B cell (primary cell): ENCODE data around the gene TMEM225. TPM values are rescaled to one million over a fixed set of nuclear protein-coding genes. Genes with fewer than 3 reads are reported as not detected.

ENCODE experiments used
- ATAC-seq: fragments of 200-7000 bp; cut with Tn5 transposase; one replicate; pipeline ENCODE4 v1.10.0; 2021; ENCODE audit warnings: low read depth, mild to moderate bottlenecking, moderate number of reproducible peaks, moderate library complexity
- CTCF ChIA-PET: fragments of 350-600 bp; sonication (Branson Sonifier 250); formaldehyde crosslinking; loops from one replicate; lab custom pipeline; 2021; ENCODE audit warnings: antibody characterized with exemption, inconsistent platforms; lab: Charles Lee
- POLR2A ChIA-PET: fragments of 350-600 bp; sonication (Branson Sonifier 250); formaldehyde crosslinking; loops from one replicate; lab custom pipeline; 2021; ENCODE audit warnings: antibody characterized with exemption; lab: Charles Lee
- DNase-seq: peaks from one replicate; pipeline ENCODE4 v3.0.0; 2013
- H2AFZ ChIP-seq: 2 replicates; pipeline ENCODE4 v1.6.1; 2012; ENCODE audit warnings: mild to moderate bottlenecking, low read depth, low read length; ENCODE audit not compliant: insufficient read depth, poor library complexity, severe bottlenecking
- H3K27ac ChIP-seq, 2 donors: 1 replicate in 1 of 2; 2 replicates in 1 of 2; pipeline ENCODE4 v1.5.1; 2012 to 2013; ENCODE audit warnings: low read length in 2 of 2, mild to moderate bottlenecking in 2 of 2, moderate library complexity in 1 of 2
- H3K27me3 ChIP-seq, 4 experiments: fragments of 200-600 bp in 1 of 4; sonication (generic) in 1 of 4; replicated peaks in 1 of 4; 1 replicate in 2 of 4; 2 replicates in 2 of 4; pipeline versions ENCODE4 v1.6.1 to v1.7.0; 2013 to 2016; ENCODE audit warnings: low read length in 3 of 4, mild to moderate bottlenecking in 2 of 4, mixed read lengths in 1 of 4, moderate library complexity in 1 of 4; ENCODE audit not compliant: insufficient read depth in 4 of 4, control insufficient read depth in 3 of 4; ENCODE audit errors: control extremely low read depth in 1 of 4
- H3K36me3 ChIP-seq, 2 experiments: replicated peaks in 1 of 2; 1 replicate in 1 of 2; 2 replicates in 1 of 2; pipeline versions ENCODE4 v1.6.1 to v1.7.1; 2013; ENCODE audit warnings: low read length in 1 of 2; ENCODE audit not compliant: insufficient read depth in 2 of 2, control insufficient read depth in 1 of 2; ENCODE audit errors: control extremely low read depth in 1 of 2, extremely low read depth in 1 of 2
- H3K4me1 ChIP-seq, 2 donors: fragments of 200-600 bp in 1 of 2; sonication (generic) in 1 of 2; 1 replicate in 1 of 2; 2 replicates in 1 of 2; pipeline versions ENCODE4 v1.5.1 to v1.6.1; 2013 to 2017; ENCODE audit warnings: low read length in 2 of 2; ENCODE audit not compliant: control insufficient read depth in 2 of 2, insufficient read depth in 2 of 2
- H3K4me2 ChIP-seq: replicated peaks from 2 replicates; pipeline ENCODE3; 2012; ENCODE audit warnings: mild to moderate bottlenecking, low read depth, low read length; ENCODE audit not compliant: poor library complexity, severe bottlenecking
- H3K4me3 ChIP-seq, 5 experiments: fragments of 200-600 bp in 1 of 5; sonication (generic) in 1 of 5; 1 replicate in 3 of 5; 2 replicates in 2 of 5; pipeline versions ENCODE4 v1.5.1 to v1.7.0; 2011 to 2016; ENCODE audit warnings: low read length in 4 of 5, mild to moderate bottlenecking in 4 of 5, low read depth in 2 of 5, control low read depth in 1 of 5, moderate library complexity in 1 of 5; ENCODE audit not compliant: insufficient read depth in 1 of 5; ENCODE audit errors: control extremely low read depth in 1 of 5, extremely low read depth in 1 of 5
- H3K79me2 ChIP-seq: fragments of 200-600 bp; sonication (generic); one replicate; pipeline ENCODE4 v1.6.0; 2016; ENCODE audit warnings: low read length; ENCODE audit not compliant: control insufficient read depth, insufficient read depth
- H3K9ac ChIP-seq: fragments of 200-600 bp; sonication (generic); 2 replicates; pipeline ENCODE4 v1.6.1; 2017; ENCODE audit warnings: mild to moderate bottlenecking, low read length, moderate library complexity
- H3K9me3 ChIP-seq, 3 donors: one replicate each; pipeline versions ENCODE4 v1.6.1 to v1.7.1; 2013; ENCODE audit warnings: low read length in 2 of 3; ENCODE audit not compliant: control insufficient read depth in 2 of 3, insufficient read depth in 1 of 3; ENCODE audit errors: control extremely low read depth in 1 of 3
- H4K20me1 ChIP-seq: 2 replicates; pipeline ENCODE4 v1.6.0; 2012; ENCODE audit warnings: mild to moderate bottlenecking, low read length; ENCODE audit not compliant: insufficient read depth, control insufficient read depth, poor library complexity, severe bottlenecking
- H3K27ac Mint-ChIP-seq: one replicate; pipeline ENCODE4 v1.8.0; 2021; ENCODE audit warnings: mixed read lengths
- H3K27me3 Mint-ChIP-seq: one replicate; pipeline ENCODE4 v1.8.0; 2021; ENCODE audit warnings: mixed read lengths
- H3K4me1 Mint-ChIP-seq: one replicate; pipeline ENCODE4 v1.8.0; 2021; ENCODE audit warnings: mixed read lengths
- H3K4me3 Mint-ChIP-seq: one replicate; pipeline ENCODE4 v1.8.0; 2021; ENCODE audit warnings: mixed read lengths
- H3K9me3 Mint-ChIP-seq: one replicate; pipeline ENCODE4 v1.8.0; 2022; ENCODE audit warnings: mixed read lengths; ENCODE audit not compliant: insufficient read depth
- EZH2 ChIP-seq: IDR thresholded peaks from 2 replicates; pipeline ENCODE4 v1.6.1; 2012; ENCODE audit warnings: borderline replicate concordance, low read depth, mild to moderate bottlenecking, moderate library complexity, low read length; ENCODE audit not compliant: insufficient read depth, poor library complexity, severe bottlenecking
- WGBS: methylation state at CpG from one replicate; pipeline ENCODE4 v1.1.5; 2013; ENCODE audit warnings: missing lambda C conversion rate; ENCODE audit not compliant: insufficient coverage; 5-methylcytosine and 5-hydroxymethylcytosine counted together
- intact Hi-C: fragments of 100-400 bp; cut with micrococcal nuclease; formaldehyde crosslinking; loops from one replicate; pipeline ENCODE4 v1.10.0; 2022
- polyA plus RNA-seq: library from polyadenylated mRNA; depleted of rRNA; stranded (reverse); fragments of >200 nt; gene quantifications from 2 replicates; pipeline ENCODE4 v1.2.3, GENCODE V29; 2012
- total RNA-seq, 2 donors: library from RNA; stranded (reverse); fragments of 120-200 nt in 1 of 2; gene quantifications; 1 replicate in 1 of 2; 2 replicates in 1 of 2; pipeline versions ENCODE4 v1.2.3 to v1.2.4, GENCODE V29; 2013 to 2022
- TF ChIP-seq, protein P1 (sequence below): fragments of 200-600 bp; IDR thresholded peaks from one replicate; pipeline ENCODE4 v1.8.0; 2022; ENCODE audit warnings: antibody characterized with exemption, mild to moderate bottlenecking

The TMEM225 gene
- total and polyA plus RNA-seq, 2 donors (not counting 1 experiment from before 2014, with no cell fraction given), result not detected

DNA sequence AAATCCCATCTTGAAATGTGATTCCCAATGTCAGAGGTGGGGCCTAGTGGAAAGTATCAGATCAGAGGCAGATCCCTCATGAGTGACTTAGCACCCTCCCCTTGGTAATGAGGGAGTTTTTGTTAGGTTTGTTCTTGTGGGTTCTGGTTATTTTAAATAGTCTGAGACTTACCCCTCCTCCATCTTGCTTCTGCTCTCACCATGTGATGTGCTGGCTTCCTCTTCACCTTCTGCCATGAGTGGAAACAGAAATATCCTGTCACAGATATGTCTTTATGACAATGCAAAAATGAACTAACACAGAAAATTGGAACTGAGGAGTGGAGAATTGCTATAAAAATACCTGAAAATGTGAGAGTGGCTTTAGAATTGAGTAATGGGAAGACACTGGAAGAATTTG lies 33.1 kb downstream of the TMEM225 start:
- no peaks in the 10 kb centered on the region for H3K4me1 ChIP-seq
- Mint-ChIP-seq H3K4me1 (no peaks in the 10 kb centered on the region), H3K4me3 (no peak overlapping the region), H3K27me3 (peaks cover 10% of the 10 kb centered on the region), H3K27ac (no peak overlapping the region), H3K9me3 (peaks cover 3% of the 10 kb centered on the region)
- H3K4me3 ChIP-seq, result no peak overlapping the region
- H3K9me3 ChIP-seq, result peaks cover 0 to 11% (median 0%) of the 10 kb centered on the region in 3 donors
- DNase-seq, result no peak
- H4K20me1 ChIP-seq, result no peaks in the 10 kb centered on the region
- H3K4me2 ChIP-seq, result no peak overlapping the region
- intact Hi-C loops, result no loop called here
- ATAC-seq, result no peak
- no peaks in the 10 kb centered on the region for H3K27me3 ChIP-seq
- no peak overlapping the region for H2AFZ ChIP-seq
- TF ChIP-seq EZH2, result no peak
- TF ChIP-seq, protein P1, sequence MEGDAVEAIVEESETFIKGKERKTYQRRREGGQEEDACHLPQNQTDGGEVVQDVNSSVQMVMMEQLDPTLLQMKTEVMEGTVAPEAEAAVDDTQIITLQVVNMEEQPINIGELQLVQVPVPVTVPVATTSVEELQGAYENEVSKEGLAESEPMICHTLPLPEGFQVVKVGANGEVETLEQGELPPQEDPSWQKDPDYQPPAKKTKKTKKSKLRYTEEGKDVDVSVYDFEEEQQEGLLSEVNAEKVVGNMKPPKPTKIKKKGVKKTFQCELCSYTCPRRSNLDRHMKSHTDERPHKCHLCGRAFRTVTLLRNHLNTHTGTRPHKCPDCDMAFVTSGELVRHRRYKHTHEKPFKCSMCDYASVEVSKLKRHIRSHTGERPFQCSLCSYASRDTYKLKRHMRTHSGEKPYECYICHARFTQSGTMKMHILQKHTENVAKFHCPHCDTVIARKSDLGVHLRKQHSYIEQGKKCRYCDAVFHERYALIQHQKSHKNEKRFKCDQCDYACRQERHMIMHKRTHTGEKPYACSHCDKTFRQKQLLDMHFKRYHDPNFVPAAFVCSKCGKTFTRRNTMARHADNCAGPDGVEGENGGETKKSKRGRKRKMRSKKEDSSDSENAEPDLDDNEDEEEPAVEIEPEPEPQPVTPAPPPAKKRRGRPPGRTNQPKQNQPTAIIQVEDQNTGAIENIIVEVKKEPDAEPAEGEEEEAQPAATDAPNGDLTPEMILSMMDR, result no peak
- H3K9ac ChIP-seq, result no peak overlapping the region
- CTCF ChIA-PET, result no interaction called here
- POLR2A ChIA-PET, result no interaction called here
- no peaks in the 10 kb centered on the region for H3K79me2 ChIP-seq
- no peaks in the 10 kb centered on the region for H3K36me3 ChIP-seq
- H3K27ac ChIP-seq, result no peak overlapping the region

DNA sequence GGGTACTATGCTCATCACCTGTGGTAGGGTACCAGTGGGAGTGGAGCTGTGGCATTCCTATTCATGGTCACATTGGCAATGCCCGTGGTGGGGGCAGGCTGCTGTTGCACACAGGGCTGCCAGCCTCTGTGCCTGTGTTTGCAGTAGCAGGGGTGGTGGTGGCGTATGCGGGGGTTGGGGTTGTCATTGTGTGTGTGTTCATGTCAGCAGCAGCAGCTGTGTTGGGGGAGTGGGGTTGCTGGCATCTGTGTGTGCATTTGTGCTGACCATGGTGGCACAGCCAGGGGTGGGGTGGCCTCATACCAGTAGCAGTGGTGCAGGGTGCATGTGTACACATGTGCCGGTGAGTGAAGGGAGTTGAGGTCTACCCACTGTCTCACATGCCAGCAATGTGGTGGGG lies 34.4 kb downstream of the TMEM225 start:
- whole genome bisulfite sequencing, result 94% methylated on average over 4 of the region's 4 CpGs
- ATAC-seq, result no peak
- POLR2A ChIA-PET, result no interaction called here

More for the DNA sequence above, 34.4 kb downstream of the TMEM225 start:
- H3K9ac ChIP-seq, result no peak overlapping the region
- H3K4me2 ChIP-seq, result no peak overlapping the region
- intact Hi-C loops, result no loop called here
- no peak overlapping the region for H3K4me3 Mint-ChIP-seq
- peaks cover 10% of the 10 kb centered on the region for H3K27me3 Mint-ChIP-seq
- no peaks in the 10 kb centered on the region for H4K20me1 ChIP-seq
- no peak overlapping the region for H3K4me3 ChIP-seq
- no peak overlapping the region for H3K27ac ChIP-seq
- no peaks in the 10 kb centered on the region for H3K36me3 ChIP-seq
- no peaks in the 10 kb centered on the region for H3K27me3 ChIP-seq
- H3K27ac Mint-ChIP-seq, result no peak overlapping the region
- no peaks in the 10 kb centered on the region for H3K9me3 Mint-ChIP-seq
- TF ChIP-seq, protein P1, result no peak
- no peak for TF ChIP-seq EZH2
- no peak for DNase-seq
- H2AFZ ChIP-seq, result no peak overlapping the region
- no peaks in the 10 kb centered on the region for H3K79me2 ChIP-seq
- CTCF ChIA-PET, result no interaction called here
- no peaks in the 10 kb centered on the region for H3K4me1 ChIP-seq
- H3K4me1 Mint-ChIP-seq, result no peaks in the 10 kb centered on the region
- H3K9me3 ChIP-seq, result peaks cover 0 to 11% (median 0%) of the 10 kb centered on the region in 3 donors
